HG02970 (cell line): ENCODE data around the gene NBEA.
"Not testable (repeated sequence)": the region's sequence is repeated elsewhere in the genome, so short reads cannot be mapped to it uniquely, and the experiment has no call there.

ENCODE experiments used
- ATAC-seq: cut with Tn5 transposase; IDR thresholded peaks from one replicate; pipeline ENCODE4 v1.9.1; 2021; ENCODE audit warnings: mild to moderate bottlenecking, moderate library complexity, moderate number of reproducible peaks; ENCODE audit not compliant: unreplicated experiment, low FRiP score

Gene NBEA

DNA sequence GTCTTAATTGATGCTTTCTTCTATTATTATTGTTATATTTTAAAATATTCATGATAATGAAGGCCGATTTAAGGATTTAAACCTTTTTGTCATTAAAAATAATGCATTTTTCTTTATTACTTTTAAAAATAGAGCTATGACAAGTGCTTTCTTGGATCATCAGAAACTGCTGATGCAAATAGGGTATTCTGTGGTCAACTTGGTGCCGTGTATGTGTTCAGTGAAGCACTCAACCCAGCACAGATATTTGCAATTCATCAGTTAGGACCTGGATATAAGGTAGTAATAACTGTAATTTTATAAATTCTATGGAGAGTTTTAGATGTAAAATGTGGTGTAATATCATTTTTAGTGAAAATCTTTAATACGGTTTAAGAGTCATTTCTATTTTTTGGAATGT is 116.5 kb downstream of the NBEA start:
- not testable (repeated sequence) for ATAC-seq

DNA sequence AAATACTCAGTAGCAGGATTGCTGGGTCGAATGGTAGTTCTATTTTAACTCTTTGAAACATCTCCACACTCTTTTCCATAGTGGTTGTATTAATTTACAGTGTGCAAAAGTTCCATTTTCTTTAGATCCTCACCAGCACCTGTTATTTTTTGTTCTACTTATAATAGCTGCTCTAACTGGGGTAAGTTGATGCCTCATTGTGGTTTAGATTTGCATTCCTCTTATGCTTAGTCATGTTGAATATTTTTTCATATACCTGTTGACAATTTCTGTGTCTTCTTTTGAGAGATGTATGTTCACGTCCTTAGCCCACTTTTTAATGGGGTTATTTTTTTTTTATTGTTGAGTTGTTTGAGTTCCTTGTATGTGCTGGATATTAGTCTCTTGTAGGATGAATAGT is 144.6 kb downstream of the NBEA start:
- ATAC-seq: no peak

DNA sequence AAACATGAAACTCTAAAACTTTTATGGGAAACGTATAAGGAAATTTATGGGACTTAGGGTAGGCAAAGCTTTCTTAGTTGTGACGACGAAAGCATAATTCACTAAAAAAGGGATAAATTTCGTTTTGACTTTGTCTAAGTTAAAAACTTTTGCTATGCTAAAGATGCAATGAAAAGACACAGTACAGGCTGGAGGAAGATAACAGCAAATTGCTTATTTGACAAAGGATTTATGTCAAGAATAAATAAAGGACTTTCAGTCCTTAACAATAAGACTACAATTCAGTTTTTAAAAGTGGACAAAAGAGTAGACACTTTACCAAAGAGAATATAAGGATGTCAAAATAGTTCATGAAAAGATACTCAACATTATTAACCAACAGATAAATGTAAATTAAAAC is 150.2 kb downstream of the NBEA start:
- no peak for ATAC-seq

DNA sequence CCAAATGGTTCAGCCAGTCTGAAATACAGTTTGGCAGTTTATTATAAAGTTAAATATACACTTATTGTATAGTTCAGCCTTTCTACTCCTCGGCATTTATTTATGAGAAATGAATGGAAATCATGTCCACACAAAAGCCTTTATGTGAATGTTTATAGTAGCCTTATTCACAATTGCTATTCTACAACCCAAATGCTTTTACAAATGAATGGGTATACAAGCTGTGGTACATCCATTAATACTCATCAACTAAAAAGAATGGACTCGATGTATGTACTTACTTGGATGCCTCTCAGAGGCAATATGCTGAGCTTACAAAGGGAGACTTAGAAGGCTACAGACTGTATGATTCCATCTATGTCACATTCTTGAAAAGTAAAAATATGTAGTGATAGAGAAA is 150.7 kb downstream of the NBEA start:
- no peak for ATAC-seq

DNA sequence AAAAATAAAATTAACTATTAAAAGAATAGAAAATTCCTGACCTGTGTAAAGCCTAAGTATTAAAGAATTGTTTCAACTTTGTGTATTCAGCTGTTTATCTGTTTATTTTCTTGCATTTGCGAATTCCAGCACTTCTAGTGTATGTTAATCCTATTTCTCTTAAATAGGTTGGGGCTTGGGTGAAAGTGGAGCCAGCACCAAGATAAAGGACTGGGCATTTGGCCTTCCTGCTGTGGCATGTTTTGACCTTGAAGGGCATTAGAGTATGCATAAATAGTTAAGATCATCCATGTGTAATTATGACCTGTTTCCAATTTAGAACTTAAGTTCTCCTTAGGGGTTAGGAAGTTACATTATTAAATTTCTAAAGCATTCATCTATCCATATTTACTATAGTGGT is 151.3 kb downstream of the NBEA start:
- ATAC-seq: no peak

DNA sequence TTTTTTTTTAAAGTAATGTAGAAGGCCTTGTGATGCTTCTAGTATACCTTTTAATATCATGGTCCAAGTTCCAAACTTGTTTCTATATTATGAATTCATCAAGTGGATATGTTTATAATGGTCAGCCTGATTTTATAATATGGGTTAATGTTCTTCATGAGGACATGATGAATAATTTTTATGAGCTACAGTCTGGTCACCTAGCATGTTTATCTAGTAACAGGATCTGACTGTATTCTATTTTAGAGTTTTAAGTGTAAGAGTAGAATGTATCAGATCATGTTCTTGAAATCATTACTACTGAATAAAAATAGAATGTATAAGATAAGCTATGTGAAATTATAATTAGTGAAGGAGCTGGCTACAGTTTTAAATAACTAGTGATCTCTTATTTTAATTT is 164.7 kb downstream of the NBEA start:
- ATAC-seq: not testable (repeated sequence)

DNA sequence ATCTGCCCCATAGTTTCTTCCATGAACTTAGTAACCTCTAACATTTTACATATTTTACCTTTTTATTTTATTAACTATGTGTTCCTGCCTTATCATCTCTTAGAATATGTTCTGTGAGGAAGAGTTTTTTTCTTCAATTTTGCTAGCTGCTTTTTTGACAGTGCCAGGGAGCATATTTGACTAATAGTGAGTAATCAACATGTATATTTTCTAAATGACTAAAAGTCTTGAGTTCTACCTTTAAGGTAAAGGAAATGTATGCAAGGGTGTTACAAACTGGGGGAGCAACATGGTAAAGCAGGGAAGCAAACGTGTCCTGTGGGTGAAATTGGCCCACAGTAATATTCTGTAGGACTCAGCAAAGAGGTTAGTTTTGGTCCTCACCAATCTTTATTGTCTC is 165.5 kb downstream of the NBEA start:
- ATAC-seq: no peak

DNA sequence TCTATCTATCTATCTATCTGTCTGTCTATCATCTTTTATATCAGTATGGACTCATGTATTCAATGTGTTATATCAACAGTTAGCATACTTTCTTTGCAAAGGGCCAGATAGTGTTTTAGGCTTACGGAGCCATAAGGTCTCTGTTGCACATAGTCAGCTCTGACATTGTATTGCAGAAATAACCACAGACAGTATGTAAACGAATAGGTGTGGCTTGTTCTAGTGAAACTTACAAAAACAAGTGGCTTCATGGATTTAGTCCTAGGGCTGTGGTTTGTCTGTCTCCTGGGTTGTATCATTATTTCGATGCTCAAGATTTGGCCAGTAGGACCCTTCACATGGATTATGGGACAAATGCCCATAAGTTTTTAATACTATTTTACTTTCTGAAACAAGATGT is 171.5 kb downstream of the NBEA start:
- not testable (repeated sequence) for ATAC-seq

DNA sequence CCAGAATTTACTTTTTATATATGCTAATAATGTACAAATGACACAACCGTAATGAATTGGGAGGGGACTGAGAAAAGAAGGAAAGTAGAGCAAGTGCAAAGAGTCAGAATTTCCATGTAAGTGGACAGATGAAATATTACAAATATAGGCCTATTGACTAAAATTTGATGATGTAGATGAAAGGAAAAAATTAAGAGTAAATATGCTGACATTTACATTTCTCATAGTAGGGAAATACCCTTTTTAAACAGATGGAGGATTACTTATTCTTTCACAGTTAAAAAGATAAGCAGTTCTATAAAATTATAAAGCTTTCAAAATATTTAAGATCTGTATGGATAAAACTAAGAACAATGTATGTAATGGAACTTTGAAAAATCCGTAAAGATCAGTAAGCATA is 185.4 kb downstream of the NBEA start:
- no peak for ATAC-seq

DNA sequence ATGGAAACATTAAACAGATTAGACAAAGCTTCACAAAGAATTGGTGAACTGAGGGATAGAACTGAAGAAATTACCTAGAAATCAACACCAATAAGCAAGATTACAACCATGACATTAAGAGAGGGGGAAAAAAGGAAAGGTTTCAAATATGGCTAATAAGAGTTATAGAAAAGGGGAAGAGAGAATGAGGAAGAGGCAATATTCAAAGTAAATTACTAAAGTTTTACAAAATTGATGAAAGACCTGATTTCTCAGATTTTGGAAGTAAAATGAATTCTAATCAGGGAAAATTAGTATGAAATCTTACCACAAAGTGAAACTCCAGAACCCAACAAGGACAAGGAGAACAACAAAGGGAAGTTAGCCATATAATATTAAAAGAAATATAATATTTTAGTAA is 187.4 kb downstream of the NBEA start:
- ATAC-seq: no peak

DNA sequence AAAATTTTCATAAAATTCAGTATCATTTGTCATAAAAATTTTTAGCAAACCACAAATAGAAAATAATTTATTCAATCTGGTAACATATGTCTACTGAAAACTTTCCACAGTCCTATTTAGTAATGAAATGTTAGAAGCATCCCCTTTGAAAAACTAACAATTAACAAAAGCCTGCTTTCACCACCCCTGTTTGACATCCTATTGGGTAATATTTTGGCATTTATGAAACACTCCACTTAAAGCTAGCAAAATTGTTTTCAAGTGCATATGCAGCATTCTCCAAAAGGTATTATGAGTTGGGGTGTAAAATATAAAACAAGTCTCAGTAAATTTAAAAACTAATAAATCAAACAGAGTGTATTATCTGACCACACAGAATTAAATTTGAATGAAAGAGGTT is 189.4 kb downstream of the NBEA start:
- ATAC-seq: no peak

DNA sequence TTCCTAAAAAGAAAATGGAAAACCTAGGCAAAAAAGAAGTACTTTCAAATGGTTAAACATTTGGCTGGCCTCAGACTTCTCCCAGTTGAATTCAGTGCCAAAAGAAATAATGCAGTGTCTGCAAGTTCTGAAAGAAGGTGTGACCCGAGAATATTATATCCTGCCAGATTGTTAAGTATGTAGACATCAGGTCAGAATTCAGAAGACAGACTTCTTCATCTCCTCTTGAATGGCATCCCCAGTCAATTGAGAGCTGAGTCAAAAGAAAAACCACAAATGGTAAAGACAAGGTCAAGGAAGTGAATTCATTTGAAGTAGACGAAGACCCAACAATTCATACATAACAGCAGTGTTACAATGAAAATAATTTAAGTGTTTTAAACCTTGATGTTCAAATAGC is 194.5 kb downstream of the NBEA start:
- no peak for ATAC-seq

DNA sequence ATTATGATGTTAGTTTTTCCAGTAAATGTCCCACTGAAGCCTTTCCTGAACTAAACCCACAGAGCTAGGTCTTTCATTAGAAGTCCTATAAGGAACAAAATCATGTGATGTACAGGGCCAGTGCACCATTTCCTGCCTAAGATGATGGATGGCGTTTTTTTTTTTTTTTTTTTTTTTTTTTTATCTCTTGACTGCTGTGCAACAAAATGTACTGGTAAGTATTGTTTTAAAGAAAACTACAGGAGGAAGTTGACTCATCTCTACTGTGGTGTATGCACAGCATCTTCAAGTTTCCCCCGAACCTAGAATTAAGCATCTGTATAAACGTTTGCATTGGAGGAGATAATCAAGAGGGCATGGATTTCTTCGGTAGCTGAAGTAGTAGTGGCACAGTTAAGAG is 197.5 kb downstream of the NBEA start:
- no peak for ATAC-seq

DNA sequence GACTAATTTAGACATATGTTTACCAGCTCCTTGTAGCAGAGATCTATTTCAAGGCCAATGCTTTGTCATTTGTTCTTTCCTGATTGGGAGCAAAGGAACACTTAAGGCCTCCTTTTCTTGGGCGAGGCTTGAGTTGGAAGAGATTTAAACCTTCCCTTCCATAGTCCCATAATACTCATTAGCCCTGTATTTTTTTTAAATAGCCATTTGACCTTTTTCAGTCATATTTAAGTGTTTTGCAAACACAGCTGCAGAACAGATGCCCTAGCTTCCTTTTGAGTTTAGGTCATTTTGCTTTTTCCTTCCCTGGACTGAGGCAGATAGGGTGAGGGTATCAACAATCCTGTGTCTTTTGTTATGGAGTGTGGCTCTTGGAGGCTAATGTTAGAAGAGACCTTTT is 198.3 kb downstream of the NBEA start:
- no peak for ATAC-seq

DNA sequence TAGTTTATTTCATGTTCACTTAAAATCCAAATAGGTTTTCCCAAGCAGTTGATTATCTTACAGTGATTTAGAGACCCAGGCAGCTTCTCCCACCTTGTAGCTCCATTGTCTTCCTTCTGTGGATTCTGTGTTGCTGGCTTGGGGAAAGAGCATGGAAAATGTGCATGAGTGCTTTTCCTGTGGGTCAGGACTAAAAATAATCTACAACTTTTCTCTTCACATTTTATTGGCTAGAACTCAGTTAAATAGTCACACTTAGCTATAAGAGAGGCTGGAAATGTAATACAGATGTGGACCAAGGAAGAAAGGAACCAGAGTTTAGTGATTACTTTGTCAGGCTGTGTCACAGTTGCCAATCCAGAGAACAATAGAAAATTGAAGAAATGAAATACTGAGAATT is 198.8 kb downstream of the NBEA start:
- no peak for ATAC-seq

DNA sequence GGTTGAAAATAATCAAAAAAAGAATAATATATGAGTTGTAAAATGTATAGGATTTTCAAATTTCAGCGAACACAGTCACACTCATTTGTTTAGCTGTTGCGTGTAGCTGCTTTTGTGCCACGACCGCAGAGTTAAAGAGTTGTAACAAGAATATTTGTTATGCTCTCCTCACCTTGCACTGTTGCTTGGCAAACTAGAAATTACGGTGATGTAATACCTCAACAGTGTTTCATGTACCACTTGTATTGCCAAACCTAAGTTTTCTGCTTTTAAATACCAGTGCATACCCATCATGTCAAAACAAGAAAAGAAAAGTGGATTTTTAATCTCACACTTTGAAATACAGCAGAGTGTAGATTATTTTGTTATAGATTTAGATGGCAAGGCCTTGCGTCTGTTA is 201.1 kb downstream of the NBEA start:
- ATAC-seq: no peak

DNA sequence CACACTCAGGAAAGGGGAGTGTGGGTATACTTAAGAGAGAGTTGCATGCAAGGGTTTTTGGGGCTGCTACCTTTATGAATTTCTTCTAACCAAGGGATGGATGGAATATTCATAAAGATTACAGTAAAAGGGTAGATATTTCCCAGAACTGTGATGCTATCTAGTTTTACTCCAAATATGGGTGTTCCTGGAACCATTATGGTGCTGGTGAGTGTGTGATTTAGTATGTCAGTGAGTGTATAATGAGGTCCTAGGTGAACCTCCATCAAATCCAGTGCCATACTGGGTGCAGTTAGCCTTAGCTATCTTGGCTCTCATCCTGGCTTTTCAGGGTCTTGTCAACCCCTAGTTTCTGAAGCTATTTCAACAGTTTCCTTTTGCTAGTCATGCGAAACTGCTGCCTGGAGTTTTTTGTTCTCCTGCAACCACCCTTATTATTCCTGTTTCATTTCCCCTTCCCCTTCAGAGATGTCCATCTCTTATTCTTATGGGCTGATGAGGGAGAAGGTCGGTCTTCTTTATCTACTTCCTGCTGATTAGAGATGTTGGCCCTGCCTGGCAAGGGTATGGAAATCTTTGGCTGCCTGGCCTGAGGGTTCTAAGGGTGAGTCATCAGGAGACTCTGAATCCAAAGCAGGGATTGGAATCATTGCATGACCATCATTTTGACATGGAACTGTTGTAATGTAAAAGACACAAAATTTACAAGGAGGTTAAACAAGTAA is 202.3 kb downstream of the NBEA start:
- ATAC-seq: no peak

DNA sequence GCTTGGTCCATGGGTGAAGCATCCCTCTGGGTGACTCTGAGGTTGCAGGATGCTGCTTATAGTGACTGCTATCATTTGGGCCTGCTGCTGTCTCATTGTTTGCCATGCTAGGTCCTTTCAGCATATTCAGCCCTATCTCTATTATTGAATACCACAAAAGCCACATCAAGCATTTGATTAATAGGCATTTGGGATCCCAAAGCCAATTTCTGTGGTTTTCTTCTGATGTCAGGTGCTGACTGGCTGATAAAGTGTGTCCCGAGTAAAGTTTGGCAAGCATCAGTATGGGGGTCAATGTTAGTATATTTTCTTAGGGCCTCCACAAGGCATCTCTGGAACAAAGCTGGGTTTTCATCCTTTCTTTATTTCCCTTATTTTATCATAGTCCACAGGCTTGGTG is 204.6 kb downstream of the NBEA start:
- no peak for ATAC-seq

DNA sequence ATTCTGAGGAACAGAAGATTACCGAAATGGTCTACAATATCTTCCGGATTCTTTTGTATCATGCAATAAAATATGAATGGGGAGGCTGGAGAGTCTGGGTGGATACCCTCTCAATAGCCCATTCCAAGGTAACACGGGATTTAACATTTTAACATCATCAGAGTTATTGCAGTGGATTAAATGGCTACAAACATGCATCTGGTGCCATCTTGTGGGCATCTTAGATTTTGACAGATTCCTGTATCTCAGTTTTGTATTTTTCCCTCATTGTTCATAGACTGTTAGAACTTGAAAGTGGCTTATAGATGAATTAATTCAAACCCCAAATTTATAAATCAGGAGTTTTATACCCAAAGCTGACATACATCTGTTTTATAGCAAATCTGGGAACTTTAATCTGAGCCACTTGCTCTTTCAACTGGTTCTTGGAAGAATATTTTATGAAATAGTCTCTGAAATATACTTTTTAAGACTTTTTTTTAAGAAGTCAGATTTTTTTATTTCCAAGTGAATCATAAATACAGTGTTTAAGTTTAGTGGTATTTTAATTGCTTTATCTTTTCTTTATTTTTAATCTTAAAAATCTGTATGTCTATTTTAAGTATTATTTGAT is 215.2 kb downstream of the NBEA start:
- ATAC-seq: no peak

DNA sequence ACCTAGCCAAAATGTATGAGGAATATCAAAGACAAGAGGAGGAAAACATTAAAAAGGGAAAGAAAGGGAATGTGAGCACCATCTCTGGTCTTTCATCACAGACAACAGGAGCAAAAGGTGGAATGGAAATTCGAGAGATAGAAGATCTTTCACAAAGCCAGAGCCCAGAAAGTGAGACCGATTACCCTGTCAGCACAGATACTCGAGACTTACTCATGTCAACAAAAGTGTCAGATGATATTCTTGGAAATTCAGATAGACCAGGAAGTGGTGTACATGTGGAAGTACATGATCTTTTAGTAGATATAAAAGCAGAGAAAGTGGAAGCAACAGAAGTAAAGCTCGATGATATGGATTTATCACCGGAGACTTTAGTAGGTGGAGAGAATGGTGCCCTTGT is 217.0 kb downstream of the NBEA start:
- ATAC-seq: no peak

DNA sequence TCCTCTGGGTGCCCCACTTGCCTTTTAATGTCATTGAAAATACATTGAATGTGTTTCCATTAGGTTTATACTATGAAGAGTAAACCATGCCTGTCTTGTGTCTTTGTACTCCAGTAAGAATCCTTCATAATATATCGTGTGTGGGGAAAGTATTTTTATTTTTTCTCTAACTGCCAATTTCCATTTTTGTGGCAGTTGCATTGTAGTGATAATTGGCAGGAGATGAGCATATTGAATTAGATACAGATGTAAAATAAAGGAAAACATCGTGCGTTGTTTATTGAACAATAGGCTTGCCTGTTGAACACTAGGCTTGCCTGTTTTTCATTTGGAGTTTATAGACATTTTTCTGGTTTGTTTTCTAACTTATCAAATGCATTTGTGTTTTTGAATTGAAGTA is 218.8 kb downstream of the NBEA start:
- no peak for ATAC-seq

DNA sequence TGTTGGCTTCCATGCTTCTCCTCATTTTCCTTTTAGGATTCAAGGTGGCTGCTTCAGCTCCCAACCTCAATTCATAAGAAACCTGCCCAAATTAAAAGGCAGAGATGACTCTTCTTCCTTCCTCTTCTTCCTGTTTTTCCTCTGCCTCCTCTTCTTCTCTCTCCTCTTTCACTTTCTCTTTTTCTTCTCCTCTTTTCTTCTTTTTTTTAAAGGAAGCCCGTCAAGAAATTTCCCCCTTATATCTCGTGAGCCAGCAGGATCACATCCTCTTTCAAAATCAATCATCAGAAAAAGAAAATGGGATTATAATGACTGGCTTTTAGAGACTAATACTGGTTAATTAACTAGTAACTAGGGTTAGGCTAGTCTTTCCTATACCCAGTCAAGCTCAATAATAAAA is 220.3 kb downstream of the NBEA start:
- ATAC-seq: no peak

DNA sequence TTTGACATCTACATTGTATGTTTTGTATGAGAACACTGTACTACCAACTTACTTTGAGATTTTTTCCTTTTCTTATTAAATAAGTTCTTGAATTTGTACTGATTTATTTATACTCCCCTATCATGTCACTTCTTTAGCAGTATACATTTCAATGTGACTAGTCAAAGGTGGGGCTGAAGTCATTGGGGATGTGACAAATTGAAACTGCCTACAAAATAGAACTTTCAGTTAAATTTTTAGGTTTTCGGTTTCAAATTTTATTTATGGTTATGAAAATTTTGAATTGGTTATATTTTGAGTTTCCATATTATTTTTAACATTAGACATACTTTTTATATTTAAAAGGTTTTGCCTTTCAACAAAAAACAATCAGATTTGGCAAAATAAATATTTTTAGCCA is 221.6 kb downstream of the NBEA start:
- no peak for ATAC-seq
